GDM1 (cell line): ENCODE results near the gene C22orf31.
"Not testable (repeated sequence)": the region's sequence is repeated elsewhere in the genome, so short reads cannot be mapped to it uniquely, and the experiment has no call there.

Experiments
- DNase-seq: peaks from one replicate; lab custom pipeline; 2025; lab: John Stamatoyannopoulos, UW

The C22orf31 gene

GRCh38 chr22:29061773-29062172 is at the start of gene C22orf31:
Gene C22orf31, minus strand, starts transcription at chr22:29061831. Its CDS starts 39 bp downstream, at chr22:29061792.
- DNase-seq, result no peak

DNA sequence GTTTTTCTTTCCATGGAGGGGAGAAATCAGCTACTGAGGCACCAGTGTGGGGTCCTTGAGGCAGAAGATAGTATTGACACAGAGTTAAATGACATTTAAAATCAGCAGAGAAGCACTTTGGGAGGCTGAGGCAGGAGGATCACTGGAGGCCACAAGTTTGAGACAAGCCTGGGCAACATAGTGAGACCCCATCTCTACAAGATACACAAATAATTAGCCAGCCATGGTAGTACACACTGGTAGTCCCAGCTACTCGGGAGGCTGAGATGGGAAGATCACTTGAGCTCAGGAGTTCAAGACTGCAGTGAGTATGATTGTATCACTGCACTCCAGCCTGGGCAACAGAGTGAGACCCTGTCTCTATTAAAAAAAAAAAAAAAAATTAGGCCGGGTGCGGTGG is 49.3 kb upstream of the C22orf31 start:
- no peak for DNase-seq

- DNase-seq, result no peak
Observed at GRCh38 chr22:29109822-29110221, 48.2 kb upstream of the C22orf31 start.

DNA sequence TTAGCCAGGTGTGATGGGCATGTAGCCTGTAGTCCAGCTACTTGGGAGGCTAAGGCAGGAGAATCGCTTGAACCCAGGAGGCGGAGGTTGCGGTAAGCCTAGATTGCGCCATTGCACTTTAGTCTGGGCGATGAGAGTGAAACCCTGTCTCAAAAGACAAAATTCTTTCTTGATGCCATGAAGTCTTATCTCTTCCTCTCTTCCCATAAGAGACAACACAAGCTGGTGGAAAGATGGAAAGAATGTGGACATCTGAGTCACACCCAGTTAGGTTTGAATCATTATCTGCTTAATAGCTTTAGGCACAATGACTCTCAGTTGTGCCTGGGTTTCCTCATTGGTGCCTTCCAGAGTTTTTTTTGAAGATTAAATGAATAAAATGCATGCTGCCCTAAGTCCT is 46.5 kb upstream of the C22orf31 start:
- DNase-seq, result no peak

DNA sequence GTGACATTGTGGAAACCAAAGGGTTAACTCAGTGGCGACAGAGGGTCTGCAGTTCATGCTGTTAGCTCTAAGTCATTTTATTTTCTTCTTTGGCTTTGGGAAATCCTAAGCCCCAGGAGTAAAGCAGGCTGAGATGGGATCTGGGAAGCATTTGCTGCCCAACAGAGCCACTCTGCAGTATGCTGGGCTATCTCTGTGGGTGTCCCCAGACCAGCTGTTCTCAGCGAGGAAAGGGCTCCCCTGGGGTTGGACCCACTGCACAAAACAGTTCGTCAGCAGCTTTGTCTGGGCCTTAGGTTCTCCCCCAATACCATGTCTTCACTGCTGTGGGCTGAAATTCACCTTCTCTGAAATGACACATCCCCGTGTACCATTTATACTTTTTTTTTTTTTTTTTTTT is 45.2 kb upstream of the C22orf31 start:
- DNase-seq, result no peak

- no peak for DNase-seq
Observed at GRCh38 chr22:29105468-29105867, 43.8 kb upstream of the C22orf31 start.

DNA sequence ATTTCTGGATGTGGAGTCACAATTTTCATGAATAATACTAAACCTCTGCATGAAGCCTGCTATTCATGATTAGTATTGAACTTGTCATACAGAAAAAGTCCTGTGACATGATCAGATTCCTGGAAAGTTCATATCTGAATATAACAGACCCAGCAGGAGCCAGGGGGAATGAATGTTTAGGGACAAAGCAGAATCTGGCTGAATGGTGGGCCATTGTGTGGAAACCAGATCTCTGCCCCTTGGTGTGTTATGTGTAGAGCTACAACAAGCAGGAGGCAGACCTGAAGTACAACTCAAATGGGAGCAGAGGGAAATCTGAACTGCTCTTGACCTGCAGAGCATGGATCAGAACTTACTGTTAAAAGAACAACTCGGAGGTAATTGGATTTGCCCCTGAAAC is 41.5 kb upstream of the C22orf31 start:
- DNase-seq, result no peak

- DNase-seq, result no peak
Observed at GRCh38 chr22:29102300-29102699, 40.7 kb upstream of the C22orf31 start.

DNA sequence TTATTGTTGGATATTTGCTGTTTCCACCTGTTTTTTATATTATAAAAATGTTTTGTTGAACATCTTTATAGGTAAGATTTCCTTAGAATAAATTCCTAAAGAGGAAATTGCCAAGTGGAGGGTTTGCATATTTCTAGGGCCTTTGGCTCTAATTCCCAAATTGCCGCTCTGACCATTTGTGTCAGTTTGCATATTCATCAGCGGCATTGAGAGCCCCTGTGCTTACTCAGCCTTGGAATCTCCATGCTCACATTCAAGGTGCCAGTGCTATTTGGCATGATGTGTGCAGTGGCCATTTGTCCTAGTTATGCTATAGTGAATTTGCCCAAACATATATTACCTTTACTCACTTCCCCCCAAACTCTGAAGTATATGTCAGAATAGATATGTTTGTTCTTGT is 36.7 kb upstream of the C22orf31 start:
- no peak for DNase-seq

DNA sequence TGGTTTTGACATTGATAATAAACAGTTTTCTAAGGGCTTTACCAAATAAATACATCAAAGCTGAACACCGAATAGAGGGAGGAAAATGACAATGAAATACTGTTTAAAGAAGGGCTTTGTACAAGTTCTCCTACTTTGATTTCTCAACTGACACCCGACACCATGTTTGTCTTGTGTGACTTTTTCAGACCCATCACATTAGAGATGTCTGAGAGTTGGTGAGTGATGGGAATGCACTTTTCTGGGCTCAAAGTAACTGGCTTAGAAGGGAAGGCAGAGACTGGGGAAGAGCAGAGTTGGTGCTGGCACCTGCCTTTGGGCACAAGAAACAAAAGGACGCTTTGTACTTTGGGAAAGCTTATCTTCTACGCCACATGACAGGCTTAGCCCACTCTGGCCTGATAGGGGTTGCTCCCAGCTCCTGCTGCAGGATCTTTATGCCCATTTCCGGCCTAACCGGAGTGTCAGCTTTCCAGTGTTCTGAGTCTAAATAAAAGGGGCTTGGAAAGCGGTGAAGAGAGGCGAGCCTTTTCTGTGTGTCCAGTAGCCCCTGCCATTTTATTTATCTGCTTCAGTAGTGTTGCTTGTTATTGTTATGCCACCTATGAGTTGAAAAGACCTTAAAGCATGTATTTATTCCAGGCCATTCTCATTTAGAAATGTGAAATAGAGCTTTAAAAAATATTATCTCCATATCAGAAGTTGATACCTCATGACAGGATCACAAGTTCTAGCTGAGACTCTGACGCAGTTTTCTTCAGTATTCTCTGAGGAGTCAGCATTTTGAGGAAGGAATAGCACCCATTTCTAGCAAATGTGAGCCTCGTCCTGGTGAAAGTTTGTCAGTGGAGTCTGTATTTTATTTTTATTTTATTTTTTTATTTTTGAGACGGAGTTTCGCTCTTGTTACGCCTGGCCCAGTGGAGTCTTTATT is 35.4 kb upstream of the C22orf31 start:
- no peak for DNase-seq

DNA sequence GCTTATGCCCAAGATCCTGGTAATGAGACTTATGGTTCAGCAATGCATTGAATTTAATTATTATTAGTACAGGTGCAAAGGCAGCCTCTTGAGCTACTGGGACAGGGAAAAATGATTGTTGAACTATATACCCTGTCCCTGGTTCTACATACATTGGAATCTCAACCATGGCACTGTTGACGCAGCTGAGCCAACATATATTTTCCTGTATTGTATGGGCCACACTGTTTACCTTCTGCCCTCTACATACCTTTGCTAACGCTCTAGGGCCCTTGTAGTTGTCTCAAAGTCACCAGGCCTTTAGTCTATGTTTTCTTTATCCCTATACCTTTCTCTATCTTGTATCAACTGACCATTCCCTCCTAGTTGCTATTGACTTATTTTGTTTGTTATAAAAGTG is 33.8 kb upstream of the C22orf31 start:
- DNase-seq, result no peak

- DNase-seq, result no peak
Observed at GRCh38 chr22:29093501-29094300, 32.1 kb upstream of the C22orf31 start.

DNA sequence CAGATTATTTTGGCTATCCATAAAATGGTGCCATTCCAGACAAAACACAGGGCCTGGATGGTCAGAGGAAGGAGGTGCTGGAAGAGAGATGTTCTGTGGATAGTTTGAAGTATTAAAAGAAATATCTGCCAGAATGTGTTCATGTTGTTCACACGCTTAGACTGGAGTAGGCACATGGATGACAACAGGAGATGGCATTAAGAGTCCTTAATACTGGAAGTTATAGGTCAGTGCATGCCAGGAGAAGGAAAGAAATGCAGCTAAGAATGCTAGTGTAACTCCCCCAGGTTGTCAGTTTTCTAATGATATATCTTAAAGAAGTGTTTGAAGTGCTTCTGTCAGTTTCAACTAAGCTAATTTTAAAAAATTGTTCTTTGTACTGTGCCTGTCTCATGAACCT is 31.4 kb upstream of the C22orf31 start:
- DNase-seq, result no peak

DNA sequence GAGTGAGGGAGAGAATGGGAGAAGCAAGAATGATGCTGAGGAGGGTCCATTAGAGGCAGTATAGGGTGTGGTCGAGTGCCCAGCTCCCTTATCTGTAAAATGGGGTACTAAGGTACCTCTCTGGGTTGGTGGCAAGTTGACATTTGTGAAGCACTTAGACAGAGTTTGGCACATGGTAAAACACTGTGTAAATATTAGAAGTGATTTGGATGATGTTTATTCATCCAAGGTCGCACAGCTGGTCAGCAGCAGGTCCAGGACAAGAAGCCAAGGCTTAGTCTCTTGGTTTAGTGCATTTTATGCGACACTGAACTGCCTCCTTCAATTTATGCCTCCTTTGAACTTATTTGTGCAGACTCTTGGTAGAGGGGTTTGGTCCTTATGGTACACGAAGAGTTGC is 30.6 kb upstream of the C22orf31 start:
- DNase-seq, result no peak

GRCh38 chr22:29090039-29090438 is 28.4 kb upstream of the C22orf31 start:
- no peak for DNase-seq

- no peak for DNase-seq
Observed at GRCh38 chr22:29089507-29089906, 27.9 kb upstream of the C22orf31 start.

DNA sequence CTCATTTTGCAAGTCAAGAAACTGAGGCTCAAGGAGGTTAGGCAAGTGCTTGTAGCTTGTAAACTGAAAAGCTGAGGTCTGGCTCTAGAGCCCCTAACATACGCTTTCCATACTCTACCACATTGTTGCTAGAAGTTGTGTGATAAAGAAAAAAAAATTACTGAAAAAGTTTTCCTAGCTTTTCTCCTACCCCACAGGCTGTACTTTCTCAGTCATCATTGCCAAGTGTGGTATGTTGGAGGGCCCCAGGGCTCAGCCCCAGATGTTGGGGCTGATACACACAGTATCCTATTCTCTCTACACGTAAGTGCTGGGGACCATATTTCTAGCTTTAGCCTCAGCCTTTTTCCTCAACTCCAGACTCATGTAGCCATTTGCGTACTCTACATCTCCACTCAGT is 27.2 kb upstream of the C22orf31 start:
- no peak for DNase-seq

GRCh38 chr22:29087012-29087411 is 25.4 kb upstream of the C22orf31 start:
- no peak for DNase-seq

- DNase-seq, result no peak
Observed at GRCh38 chr22:29083933-29084591, 22.4 kb upstream of the C22orf31 start.

GRCh38 chr22:29083576-29083932 is 21.9 kb upstream of the C22orf31 start:
- not testable (repeated sequence) for DNase-seq

GRCh38 chr22:29082826-29083545 is 21.4 kb upstream of the C22orf31 start:
- DNase-seq, result no peak
